ENCODE measurements around the gene NAPSA. TPM values are rescaled to one million over a fixed set of nuclear protein-coding genes. Genes with fewer than 3 reads are reported as not detected.

NAPSA gene
- total RNA-seq, 1 donor from 2014 or later = 0.26 TPM

DNA sequence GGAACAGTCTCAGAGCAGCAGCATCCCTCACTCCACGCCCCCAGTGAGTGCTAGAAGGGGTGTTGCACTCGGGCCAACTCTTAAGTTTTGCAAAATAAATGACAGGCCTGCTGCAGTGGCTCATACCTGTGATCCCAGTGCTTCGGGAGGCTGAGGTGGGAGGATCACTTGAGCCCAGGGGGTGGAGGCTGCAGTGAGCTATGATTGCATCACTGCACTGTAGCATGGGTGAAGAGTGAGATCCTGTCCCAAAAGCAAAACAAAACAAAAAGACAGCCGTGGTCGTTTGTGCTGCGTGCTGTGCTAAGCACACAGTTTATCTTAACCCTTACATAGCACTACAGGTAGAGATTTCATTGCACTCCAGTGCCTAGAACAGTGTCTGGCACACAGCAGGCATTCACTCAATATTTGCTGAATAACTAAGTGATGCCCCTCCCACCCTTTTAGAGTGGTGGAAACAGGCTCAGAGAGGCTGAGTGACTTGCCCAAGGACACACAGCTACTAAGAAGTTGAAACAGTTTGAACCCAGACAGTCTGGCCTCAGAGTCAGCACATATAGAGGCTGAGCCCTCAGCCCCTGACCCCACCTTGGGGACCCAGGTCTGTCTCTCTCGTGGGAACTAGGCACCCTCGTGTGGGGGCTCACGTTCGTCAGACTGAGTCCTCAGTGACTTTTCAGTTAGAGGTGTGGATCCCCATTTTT lies 54.5 kb downstream of the NAPSA start:
- no peak overlapping the region for H3K4me3 ChIP-seq (ENCODE audit: low read depth, low read length)
- H3K36me3 ChIP-seq (ENCODE audit: control insufficient read depth, insufficient read depth, low read length) = no peaks in the 10 kb centered on the region
- DNase-seq (ENCODE audit: low read depth) = no peak
- TF ChIP-seq, protein P1, sequence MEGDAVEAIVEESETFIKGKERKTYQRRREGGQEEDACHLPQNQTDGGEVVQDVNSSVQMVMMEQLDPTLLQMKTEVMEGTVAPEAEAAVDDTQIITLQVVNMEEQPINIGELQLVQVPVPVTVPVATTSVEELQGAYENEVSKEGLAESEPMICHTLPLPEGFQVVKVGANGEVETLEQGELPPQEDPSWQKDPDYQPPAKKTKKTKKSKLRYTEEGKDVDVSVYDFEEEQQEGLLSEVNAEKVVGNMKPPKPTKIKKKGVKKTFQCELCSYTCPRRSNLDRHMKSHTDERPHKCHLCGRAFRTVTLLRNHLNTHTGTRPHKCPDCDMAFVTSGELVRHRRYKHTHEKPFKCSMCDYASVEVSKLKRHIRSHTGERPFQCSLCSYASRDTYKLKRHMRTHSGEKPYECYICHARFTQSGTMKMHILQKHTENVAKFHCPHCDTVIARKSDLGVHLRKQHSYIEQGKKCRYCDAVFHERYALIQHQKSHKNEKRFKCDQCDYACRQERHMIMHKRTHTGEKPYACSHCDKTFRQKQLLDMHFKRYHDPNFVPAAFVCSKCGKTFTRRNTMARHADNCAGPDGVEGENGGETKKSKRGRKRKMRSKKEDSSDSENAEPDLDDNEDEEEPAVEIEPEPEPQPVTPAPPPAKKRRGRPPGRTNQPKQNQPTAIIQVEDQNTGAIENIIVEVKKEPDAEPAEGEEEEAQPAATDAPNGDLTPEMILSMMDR (IDR thresholded peaks at IDR 0.05; ENCODE audit: insufficient read depth, low read length, severe bottlenecking) = no peak
- peak; percentile 93 for FAIRE-seq
- H3K27me3 ChIP-seq (ENCODE audit: control insufficient read depth, insufficient read depth, low read length) = peaks cover 10% of the 10 kb centered on the region

DNA sequence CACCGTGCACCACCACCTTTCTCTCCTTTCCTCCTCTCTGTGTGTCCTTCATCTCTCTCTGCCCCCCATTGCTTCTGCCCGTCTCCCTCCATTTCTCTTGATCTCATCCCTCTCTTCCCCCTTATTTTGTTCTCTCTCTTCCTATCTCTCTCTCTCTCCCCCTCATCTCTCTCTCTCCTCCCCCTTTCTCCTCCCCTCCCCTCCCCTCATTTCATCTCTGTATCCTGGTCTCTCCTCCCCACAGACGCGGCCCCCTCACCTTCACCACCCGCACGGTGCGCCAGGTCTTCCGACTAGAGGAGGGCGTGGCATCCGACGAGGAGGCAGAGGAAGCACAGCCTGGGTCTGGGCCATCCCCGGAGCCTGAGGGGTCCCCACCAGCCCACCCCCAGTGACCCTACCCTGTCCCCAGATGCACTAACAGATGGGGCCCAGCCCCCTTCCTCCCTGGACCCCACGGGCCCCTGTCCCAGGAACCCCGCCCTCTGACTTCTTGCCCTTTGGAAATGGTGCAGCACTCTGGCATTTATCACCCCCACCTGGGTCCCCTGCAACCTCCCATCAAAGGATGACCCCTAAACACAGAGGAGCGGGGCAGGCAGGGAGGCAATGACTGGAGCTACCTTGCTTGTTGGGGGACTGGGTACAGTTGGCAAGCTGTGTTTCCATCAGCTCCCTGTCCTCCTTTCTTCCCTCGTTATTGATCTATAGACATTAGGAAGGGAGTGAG lies 55.9 kb downstream of the NAPSA start:
- FAIRE-seq (no peak), DNase-seq (ENCODE audit: low read depth) (no peak)
- peaks cover 10% of the 10 kb centered on the region for H3K27me3 ChIP-seq (ENCODE audit: control insufficient read depth, insufficient read depth, low read length)
- H3K36me3 ChIP-seq (ENCODE audit: control insufficient read depth, insufficient read depth, low read length) = no peaks in the 10 kb centered on the region
- no peak overlapping the region for H3K4me3 ChIP-seq (ENCODE audit: low read depth, low read length)
- TF ChIP-seq, protein P1 (IDR thresholded peaks at IDR 0.05; ENCODE audit: insufficient read depth, low read length, severe bottlenecking) = no peak

DNA sequence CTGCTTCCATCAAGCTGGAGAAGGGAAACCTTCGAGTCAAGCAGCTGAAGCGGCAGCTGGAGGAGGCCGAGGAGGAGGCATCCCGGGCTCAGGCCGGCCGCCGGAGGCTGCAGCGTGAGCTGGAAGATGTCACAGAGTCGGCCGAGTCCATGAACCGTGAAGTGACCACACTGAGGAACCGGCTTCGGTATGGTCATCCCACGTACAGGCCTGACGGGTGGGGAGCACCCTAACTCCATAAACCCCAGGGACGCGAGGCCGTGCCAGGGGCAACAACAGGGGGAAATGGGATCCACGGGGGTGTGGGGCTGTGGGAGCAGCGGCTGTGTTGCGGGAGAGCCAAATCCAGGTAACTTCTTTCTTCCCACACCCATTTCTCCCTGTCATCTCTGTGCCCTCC lies 56.4 kb downstream of the NAPSA start:
- Histone ChIP-seq H3K36me3 (ENCODE audit: control insufficient read depth, insufficient read depth, low read length) (no peaks in the 10 kb centered on the region), H3K4me3 (ENCODE audit: low read depth, low read length) (no peak overlapping the region), H3K27me3 (ENCODE audit: control insufficient read depth, insufficient read depth, low read length) (peaks cover 10% of the 10 kb centered on the region)
- no peak for FAIRE-seq
- TF ChIP-seq, protein P1 (IDR thresholded peaks at IDR 0.05; ENCODE audit: insufficient read depth, low read length, severe bottlenecking) = no peak
- no peak for DNase-seq (ENCODE audit: low read depth)

Other genes with a start within 250 kb of the NAPSA start
- not detected in 2 replicates for gene IZUMO2, start 202.4 kb downstream of the NAPSA start, total RNA-seq
- gene MYH14, start 162.0 kb downstream of the NAPSA start, total RNA-seq = 6.8 and 44.4 TPM in 2 replicates
- gene KCNC3, start 36.3 kb downstream of the NAPSA start, total RNA-seq = 0.13 TPM in 1 of 2 replicates, not detected in the other
- gene NR1H2, start 10.8 kb upstream of the NAPSA start, total RNA-seq = 44.2 and 71.9 TPM in 2 replicates
- gene POLD1, start 18.7 kb upstream of the NAPSA start, total RNA-seq = 22.5 and 28.4 TPM in 2 replicates
- not detected in 2 replicates for gene SPIB, start 53.3 kb upstream of the NAPSA start, total RNA-seq
- gene MYBPC2, start 67.3 kb upstream of the NAPSA start, total RNA-seq = not detected in 2 replicates
- 24.7 and 37.1 TPM in 2 replicates for gene EMC10, start 110.9 kb upstream of the NAPSA start, total RNA-seq
- 0.51 and 0.79 TPM in 2 replicates for gene GARIN5A, start 111.2 kb upstream of the NAPSA start, total RNA-seq
- 10.5 and 29.3 TPM in 2 replicates for gene JOSD2, start 145.6 kb upstream of the NAPSA start, total RNA-seq
- not detected in 2 replicates for gene ASPDH, start 148.3 kb upstream of the NAPSA start, total RNA-seq
- not detected in 2 replicates for gene LRRC4B, start 202.8 kb upstream of the NAPSA start, total RNA-seq

All from bronchial epithelial cell (primary cell).